HL-60/S4 treated with phorbol 12-myristate 13-acetate at 8.2 ng/mL for 4 days and 3 days (cell line): Measurements from ENCODE around the gene SBNO2.

Experiments used
- in situ Hi-C: fragments of 300-500 bp; cut with MboI; formaldehyde crosslinking; loops from 2 replicates; pipeline ENCODE4 v1.15.0; 2022; ENCODE audit warnings: low sequenced_read_pairs

SBNO2 gene

GRCh38 chr19:1080360-1081161 lies 93.5 kb downstream of the SBNO2 start:
- in situ Hi-C loops: no loop called here

GRCh38 chr19:1079566-1080111 lies 94.4 kb downstream of the SBNO2 start:
- in situ Hi-C loops: no loop called here

- in situ Hi-C loops: no loop called here
Observed at GRCh38 chr19:1076951-1077350, 97.1 kb downstream of the SBNO2 start.

- in situ Hi-C loops: no loop called here
Observed at GRCh38 chr19:1076046-1076386, 98.1 kb downstream of the SBNO2 start.

GRCh38 chr19:1074544-1075283 lies 99.4 kb downstream of the SBNO2 start:
- in situ Hi-C loops: no loop called here

- in situ Hi-C loops: no loop called here
Observed at GRCh38 chr19:1073956-1074517, 100.0 kb downstream of the SBNO2 start.

- in situ Hi-C loops: no loop called here
Observed at GRCh38 chr19:1073063-1073955, 100.8 kb downstream of the SBNO2 start.

GRCh38 chr19:1072371-1073015 lies 101.6 kb downstream of the SBNO2 start:
- in situ Hi-C loops: no loop called here

GRCh38 chr19:1070931-1071791 lies 102.9 kb downstream of the SBNO2 start:
- in situ Hi-C loops: no loop called here

- in situ Hi-C loops: no loop called here
Observed at GRCh38 chr19:1070576-1070930, 103.5 kb downstream of the SBNO2 start.

- in situ Hi-C loops: no loop called here
Observed at GRCh38 chr19:1069009-1069779, 104.9 kb downstream of the SBNO2 start.

- in situ Hi-C loops: no loop called here
Observed at GRCh38 chr19:1068009-1069001, 105.8 kb downstream of the SBNO2 start.

GRCh38 chr19:1067341-1067957 lies 106.6 kb downstream of the SBNO2 start:
- in situ Hi-C loops: no loop called here

GRCh38 chr19:1066748-1067340 lies 107.2 kb downstream of the SBNO2 start, which contains the start of gene ARHGAP45:
TSS of gene ARHGAP45 (plus strand) at chr19:1067167. CDS start at chr19:1067406, 239 bp downstream.
- in situ Hi-C loops: no loop called here

- in situ Hi-C loops: no loop called here
Observed at GRCh38 chr19:1066251-1066747, 107.8 kb downstream of the SBNO2 start.

GRCh38 chr19:1065606-1066109 lies 108.4 kb downstream of the SBNO2 start:
- in situ Hi-C loops: no loop called here
